NCI-H1436 (cell line): ENCODE measurements around the gene DNASE1L3.
"Not testable (repeated sequence)": the region's sequence is repeated elsewhere in the genome, so short reads cannot be mapped to it uniquely, and the experiment has no call there.

Experiments used
- DNase-seq: peaks from one replicate; lab custom pipeline; 2025; lab: John Stamatoyannopoulos, UW

The DNASE1L3 gene

DNA sequence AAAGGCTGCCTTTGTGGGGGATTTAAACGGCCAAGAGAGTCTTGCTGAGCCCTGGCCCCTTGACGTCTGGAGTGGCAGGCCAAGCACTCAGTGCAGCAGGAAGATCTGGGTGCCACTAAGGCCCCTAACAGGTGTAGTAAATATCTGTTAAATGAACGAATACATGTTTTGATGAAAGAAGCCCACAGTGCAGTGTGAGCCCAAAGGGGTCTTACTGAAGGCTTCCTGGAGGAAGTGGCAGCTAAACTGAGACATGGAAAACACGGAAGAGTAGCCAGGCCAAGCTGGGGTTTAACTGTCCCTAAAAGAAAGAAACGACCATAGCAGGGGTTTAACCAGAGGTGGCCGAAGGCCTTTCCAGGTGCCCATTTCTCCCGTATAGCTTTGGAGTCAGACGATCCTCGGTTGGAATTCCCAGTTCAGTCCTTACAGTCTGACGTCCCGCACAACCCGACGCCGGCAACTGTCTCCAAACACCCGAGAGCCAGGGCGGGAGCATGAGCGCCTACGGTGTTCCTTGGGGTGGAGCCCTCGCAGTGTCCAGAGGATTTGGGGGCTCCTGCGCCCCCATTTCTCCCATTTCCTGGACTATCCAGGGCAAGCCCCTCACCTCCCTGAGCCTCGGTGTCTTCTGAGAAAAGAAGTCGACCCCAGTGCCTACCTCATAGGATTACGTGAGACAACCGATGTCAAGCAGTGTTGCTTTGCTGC lies 25.9 kb upstream of the DNASE1L3 start:
- no peak for DNase-seq

DNA sequence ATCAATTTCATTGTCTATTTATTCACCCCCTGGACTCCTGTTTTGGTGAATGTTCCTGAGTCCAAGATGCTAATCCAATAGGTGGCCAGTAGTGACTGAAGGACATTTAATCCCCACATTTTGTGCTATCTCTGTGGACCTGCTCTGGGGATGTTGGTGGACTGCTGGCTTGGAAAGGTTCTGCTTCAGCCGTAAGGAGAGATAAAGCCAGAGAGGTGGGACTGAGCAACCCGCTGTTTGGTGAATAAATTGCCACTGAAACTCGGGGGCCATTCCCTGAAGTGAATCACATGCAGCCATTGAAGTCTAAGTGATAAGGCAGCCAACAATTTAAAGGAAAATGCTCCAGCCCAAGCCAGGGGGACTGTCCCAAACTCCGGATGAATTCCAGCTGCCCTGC lies 25.2 kb upstream of the DNASE1L3 start:
- DNase-seq, result no peak

DNA sequence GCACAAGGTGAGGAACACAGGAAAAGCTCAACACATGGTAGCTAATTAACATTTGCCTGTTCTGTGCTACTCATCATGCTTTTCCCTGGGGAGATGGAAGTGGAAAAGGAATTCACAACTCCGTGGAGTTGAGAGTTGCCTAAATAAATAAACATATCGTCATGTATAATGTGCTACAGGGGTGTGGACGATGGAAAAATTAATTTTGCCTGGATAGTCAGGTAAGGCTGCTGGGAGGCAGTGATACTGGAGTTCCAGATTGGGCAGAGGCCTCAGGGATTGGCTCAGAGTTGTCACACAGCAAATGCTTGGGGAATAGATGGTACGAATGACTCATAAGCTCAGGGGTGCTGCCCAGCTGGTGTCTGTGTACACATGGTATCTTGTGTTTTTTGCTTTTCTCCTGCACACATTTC lies 23.8 kb upstream of the DNASE1L3 start:
- no peak for DNase-seq

DNA sequence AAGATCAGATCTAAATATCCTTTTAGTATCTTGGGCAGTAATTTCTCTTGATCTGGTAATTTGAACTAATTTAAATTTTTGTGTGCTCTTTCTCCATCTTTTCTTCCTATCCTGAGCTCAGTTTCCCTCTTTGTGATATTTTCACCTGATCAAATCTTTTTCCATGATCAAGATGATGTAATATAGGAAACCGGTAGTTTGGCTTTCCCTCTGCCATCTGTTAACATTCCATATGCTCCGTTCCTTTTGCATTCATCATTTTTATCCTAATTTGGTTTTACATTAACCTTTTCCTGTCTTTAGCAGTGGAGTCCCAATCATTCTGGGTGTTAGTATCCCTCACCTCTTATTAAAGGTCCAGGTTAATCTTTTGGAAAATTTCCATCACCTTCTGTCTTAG lies 20.9 kb upstream of the DNASE1L3 start:
- DNase-seq, result no peak

DNA sequence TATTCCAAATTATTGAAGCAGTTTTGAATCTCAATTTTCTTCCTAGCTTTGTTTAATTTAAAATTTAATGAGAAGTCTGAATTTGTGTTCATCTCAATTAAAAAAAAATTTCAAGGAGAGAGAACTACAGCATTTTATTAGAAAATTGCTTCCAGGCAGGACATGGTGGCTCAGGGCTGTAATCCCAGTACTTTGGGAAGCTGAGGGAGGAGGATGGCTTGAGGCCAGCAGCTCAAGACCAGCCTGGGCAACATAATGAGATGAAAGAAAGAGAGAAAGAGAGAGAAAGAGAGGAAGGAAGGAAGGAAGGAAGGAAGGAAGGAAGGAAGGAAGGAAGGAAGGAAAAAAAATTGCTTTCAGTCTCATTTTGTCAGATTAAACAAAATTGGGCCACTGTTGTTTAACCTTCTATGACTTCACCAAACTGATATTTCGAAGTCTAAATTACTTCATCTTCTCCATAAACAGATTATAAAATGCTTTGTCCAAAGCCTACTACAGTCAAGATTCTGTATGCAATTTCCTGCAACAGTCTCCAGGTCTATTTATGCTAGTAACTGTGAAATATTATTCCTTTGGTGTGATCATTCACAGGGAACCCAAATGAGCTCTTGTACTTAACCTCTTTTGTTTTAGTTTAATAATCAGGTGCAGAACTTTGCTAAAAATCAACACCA lies 20.2 kb upstream of the DNASE1L3 start:
- no peak for DNase-seq

DNA sequence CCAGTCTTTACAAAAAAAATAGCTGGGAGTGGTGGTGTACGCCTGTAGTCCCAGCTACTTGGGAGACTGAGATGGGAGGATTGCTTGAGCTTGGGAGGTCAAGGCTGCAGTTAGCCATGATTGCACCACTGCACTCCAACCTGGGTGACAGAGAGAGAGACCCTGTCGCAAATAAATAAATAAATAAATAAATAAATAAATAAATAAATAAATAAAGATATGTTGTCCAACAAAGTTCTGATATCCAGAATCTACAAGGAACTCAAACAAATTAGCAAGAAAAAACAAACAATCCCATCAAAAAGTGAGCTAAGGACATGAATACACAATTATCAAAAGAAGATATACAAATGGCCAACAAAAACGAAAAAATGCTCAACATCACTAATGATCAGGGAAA lies 17.2 kb upstream of the DNASE1L3 start:
- DNase-seq, result not testable (repeated sequence)

DNA sequence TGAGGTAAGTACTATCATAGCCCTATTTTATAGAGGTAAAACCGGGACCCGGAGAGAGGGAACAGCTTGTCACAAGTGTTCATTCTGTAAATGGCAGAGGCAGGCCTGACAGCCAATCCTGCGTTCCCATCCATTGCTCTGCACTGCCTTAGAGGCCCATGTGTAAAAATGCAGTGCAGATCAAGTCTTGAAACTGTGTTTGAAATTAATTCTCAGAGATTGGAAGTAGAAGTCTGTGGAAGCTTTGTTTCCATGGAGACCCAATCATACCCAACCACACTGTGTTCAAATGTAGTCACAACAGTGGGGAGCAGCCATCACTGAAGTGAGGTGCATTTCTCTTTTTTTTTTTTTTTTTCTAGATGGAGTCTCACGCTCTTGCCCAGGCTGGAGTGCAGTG lies 13.1 kb upstream of the DNASE1L3 start:
- no peak for DNase-seq

DNA sequence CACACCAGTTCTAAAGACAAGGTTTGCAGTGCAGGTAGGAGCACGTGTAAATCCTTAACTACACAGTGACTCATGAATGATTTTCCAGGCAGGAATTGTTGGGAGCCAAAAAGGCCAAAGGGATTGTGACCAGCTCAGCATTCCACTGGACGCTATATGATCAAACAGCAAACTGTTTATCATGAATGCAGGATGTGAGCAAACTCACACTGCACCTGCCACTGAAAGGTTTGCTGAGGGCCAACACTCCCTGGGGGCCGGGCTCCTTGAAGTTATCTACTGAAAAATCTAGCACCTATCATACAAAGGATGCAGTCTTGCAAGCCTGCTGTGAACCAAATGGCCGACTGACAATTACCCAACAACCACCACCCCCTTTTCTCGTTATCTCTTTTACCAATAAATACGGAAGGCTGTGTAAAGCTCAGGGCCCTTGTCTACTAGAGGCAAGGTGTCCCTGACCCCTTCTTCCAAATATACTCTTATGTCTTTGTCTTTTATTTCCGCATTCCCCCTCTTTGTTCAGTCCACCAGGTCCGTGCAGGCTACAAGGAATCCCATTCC lies 11.5 kb upstream of the DNASE1L3 start:
- no peak for DNase-seq

DNA sequence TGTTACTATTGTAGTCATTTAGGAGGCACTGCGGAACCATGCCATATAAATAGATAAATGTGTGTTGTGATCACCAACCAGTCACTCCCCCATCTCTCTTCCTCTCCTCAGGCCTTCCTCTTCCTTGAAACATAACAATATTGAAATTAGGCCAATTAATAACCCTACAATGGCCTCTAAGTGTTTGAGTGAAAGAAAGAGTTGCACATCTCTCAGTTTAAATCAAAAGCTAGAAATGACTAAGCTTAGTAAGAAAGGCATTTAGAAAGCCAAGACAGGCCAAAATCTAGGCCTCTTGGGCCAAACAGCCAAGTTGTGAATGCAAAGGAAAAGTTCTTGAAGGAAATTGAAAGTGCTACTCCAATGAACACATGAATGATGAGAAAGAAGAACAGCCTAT lies 8.1 kb upstream of the DNASE1L3 start:
- DNase-seq, result no peak

DNA sequence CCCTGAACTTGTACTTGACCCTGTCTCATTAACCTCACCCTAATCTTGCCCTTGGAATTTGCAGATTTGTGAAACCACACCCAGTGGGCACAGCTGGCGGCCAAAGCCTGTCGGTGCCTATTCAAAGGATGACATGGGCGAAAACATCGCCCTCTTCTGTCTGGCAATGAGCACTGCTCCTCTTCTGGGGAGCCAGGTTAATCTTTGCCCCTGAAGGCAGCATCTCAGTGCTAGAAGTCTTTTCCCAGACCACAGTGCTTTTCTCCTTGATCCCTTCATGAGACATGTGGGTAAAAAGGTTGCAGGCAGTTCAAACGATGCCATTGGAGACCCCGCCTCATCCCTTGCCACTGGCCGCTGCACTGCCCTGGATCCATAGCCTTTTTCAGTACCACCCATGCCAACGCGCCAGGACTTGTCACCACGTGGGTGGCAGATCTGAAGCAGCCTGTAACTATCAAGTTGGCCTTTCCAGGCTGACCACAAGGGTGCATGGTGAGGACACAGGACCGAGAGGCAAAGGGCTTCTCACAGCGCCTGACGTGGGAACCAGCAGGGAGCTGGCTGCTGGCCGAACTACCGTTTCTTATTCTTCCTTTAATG lies 6.5 kb upstream of the DNASE1L3 start:
- peak; percentile 6 for DNase-seq

DNA sequence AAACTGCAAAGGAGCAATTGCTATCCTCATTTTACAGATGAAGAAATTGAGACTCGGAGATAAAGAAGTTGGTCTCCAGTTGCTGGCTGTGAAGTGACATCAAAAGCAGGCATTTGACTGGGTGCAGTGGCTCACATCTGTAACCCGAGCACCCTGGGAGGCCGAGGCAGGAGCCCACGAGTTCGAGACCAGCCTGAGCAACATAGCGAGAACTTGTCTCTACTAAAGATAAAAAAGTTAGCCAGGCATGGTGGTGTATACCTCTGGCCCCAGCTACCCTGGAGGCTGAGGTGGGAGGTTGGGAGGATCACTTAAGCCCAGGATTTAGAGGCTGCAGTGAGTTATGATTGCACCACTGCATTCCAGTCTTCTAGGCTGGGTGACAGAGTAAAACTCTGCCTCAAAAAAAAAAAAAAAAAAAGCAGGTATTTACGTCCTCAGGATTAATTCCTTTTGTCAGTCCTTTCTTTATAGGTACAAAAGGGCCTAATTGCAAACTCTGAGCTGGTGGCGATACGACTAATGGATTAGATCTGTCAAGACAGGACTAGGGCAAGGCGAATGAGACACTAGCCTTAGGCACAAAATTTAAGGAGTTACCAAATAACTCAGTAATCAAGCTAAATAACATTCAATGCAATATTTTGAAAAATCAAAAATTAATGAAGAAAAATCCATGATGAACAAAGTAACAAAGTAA lies 5.9 kb upstream of the DNASE1L3 start:
- DNase-seq, result no peak

DNA sequence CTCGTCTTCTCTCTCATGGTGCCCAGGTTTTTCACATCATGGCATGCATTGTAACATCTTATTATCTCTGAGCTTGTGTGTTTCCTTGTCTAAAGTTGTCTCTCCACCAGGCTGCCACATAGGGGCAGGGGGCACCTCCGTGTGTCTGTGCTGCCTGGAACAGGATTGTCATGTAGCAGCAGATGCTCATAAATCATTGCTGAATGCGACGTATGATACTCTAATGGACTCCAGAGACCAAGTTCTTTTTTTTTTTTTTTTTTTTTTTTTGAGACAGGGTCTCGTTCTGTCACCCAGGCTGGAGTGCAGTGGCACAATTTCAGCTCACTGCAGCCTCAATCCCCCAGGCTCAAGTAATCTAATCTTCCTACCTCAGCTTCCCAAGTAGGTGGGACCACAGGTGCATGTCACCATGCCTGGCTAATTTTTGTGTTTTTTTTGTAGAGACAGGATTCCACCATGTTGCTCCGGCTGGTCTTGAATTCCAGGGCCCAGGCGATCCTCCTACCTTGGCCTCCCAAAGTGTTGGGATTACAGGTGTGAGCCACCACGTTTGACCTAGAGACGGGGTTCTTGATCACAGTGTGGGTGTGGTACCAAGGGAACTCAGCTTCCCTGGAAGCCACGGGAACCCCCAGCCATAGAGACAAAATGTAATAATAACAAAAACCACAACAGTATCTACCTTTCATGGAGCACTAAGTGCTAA lies 4.7 kb upstream of the DNASE1L3 start:
- no peak for DNase-seq

DNA sequence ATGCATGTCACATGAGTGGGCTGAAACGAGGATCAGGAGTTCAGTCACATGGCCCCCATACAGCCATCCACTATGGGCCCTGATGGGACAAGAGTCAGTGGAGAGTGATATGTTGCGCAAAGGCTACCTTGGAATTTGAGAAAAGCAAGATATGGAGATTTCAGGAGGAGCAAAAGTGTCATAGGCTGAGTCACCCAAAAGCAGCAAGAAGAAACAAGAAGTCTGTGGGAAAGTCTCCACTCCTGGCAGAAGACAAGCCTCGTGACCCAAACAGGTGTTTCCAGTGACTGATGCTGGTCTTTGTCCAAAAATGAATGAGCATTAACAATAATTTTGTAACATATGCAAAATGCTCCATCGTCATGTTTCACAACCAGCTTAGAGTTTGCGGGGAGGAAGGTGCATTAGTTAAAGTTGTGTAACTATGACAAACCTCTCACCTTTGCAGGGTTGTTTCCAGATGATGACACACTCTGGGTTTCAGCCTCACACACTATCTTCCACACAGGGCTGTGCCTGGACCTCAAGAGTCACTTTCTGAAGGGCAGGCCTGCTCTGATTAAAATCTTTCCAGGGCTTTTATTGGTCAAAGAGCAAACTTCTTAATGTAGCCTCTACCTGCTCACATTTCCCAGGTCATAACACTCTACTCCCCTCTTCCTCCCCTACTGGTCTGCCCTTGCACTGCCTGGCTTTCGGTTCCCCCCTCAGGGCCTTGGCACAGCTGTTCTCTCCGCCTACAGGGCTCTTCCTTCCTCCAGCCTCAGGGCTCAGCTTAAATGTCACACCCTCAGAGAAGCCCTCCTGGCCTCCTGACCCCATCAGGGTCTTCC lies 3.9 kb upstream of the DNASE1L3 start:
- no peak for DNase-seq

DNA sequence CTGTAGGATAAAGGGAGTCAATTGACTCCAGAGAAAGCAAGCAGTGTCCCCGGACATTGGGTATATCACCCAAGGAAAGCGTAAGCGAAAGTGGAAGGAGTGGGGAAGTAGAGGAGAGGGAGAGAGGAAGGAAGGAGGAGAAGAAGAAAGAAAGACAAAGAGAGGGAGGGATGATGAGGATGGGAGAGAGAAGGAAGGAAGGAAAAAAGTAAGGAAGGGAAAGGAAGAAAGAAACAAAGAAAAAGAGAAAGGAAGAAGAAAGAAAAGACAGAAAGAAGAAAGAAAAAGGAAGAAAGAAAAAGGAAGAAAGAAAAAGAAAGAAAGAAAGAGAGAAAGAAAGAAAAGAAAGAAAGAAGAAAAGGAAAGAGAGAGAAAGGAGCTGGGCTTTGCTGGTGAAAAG lies 839 bp downstream of the DNASE1L3 start:
- DNase-seq, result no peak

DNA sequence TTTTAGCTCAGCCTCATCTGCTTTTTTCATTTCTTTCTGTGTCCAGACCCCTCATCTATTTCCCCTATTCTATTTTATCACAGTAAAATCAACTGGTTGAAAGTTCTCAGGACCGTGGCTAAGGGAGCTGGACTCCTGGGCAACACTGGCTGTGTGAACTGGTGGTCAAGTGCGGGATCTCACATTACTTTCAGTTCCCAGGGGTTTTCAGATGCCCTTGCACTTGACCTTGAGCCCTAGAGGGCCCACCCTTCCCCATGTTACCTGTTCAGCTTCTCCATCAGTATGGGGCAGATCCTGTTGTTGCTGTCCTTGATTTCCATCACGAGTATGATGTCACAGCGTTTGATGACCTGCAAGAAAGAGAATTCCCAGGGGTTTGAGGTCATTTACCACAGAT lies 2.8 kb downstream of the DNASE1L3 start:
- DNase-seq, result no peak

DNA sequence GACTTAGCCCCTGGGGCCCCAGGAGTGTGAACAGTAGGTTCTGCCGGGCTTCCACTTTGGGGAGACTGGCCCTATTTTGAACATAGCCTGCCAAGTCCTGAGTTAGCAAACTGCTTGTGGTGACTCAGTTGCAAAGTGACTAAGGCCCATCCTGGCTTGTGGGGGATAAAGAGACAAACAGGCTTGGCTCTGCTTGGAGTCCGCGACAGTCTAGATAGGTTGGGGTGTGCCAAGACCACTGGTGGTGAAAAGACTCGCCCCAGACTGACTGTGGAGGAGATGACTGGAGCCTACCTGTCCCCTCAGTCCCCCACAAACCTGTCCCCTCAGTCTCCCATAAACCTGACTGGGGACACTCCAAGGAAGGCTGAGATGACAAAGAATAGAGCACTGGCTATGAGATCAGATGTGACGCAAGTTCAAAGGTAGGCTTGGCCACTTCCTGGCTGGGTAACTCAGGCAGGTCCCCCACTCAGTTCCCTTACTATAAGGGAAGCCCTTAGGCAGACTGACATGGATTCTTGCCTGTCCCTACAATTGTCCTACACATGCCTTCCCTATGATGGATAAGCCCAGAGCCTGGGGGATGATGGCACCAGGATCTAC lies 4.3 kb downstream of the DNASE1L3 start:
- no peak for DNase-seq

DNA sequence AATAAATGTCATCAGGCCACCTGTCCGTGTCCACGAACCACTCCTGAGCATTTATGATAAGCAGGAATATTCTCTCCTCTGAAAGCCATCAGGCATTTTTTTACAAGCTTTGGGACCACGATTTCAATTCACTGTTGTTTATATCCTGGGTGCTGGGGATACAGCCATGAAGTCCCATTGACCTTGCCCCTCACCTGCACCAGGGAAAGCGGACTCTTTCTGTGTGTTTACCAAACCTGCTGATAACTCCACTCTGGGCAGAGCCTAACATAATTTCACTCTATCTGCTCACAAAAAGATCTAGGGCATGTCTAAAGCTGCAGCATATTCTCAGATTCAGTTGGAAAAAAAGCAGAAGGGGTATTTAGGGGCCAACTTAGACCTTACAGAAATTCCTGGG lies 4.8 kb downstream of the DNASE1L3 start:
- no peak for DNase-seq

DNA sequence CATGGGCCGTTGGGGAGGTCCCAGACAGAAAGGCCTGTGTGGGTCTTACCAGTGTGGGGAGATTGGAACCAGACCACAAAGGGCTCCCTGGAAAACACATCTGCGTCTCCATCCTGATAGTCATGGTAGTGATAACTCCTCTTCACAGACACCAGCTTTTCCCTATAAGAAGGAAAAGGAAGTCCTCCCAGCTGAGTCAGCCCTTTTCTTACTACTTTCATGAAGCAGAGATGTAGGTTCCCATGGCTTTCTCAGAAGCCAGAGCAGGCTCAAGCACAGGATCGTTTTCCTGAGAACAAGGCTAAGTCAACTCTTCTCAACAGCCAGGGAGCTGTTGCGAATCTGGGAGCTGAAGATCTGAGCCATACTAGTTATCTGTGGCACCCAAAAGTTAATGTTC lies 6.1 kb downstream of the DNASE1L3 start:
- no peak for DNase-seq

DNA sequence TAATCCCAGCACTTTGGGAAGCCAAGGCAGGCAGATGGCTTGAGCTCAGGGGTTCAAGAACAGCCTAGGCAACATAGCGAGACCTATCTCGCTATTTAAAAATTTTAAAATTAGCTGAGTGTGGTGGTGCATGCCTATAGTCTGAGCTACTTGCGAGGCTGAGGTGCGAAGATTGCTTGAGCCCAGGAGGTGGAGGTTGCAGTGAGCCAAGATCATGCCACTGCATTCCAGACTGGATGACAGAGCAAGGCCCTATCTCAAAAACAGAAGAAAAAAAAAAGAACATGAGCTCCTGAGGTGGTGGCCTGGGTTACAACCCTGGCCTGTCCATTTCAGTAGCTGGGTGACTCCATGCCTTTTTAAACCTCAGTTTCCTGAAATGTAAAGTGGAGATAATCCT lies 7.2 kb downstream of the DNASE1L3 start:
- DNase-seq, result no peak

DNA sequence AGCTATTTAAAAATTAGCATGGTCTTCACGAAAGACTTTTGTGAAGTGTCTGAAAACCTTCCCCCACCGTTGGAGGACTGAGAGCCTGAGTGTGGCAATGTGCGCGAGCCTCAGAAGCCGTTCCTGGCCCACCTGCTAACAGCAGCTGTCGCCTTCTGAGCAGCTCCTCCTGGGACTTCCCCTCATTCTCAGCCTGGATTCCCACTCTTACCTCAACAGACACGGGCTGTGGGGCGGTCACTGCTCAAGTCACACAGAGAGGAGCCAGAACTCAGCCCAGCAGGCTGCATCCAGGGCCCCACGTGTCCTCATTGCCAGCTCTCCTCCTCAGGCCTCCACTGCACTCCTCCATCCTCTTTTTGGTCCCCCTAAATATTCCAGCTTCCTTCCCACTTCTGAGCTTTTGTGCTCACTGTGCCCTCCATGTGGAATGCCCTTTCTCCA lies 7.8 kb downstream of the DNASE1L3 start:
- no peak for DNase-seq

DNA sequence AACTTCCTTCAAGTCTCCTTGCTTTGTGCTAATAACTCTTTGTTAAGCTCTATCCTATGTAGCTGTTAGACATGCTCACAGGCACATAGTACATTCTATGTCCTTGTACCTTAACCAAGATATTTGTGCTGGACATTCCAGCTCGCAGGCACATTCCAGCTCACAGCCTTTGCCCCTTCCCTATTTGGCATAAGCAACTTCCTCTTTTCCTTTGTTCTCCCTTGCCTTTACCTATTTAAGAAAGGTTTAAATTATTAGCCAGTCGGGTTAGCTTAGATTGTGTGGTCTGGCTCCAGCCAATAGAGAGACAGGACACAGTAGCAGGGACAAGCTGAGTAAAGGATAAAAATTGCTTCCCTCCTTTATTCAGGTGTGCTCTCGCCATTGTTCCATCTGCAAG lies 9.3 kb downstream of the DNASE1L3 start:
- DNase-seq, result not testable (repeated sequence)
